AG10803 (cell line): ENCODE results near the gene GYS1.

Experiments used
- DNase-seq: peaks from one replicate; pipeline ENCODE4 v3.0.0; 2010; ENCODE audit warnings: low read depth
- H3K4me3 ChIP-seq: 2 replicates; pipeline ENCODE4 v1.5.1; 2011; ENCODE audit warnings: mild to moderate bottlenecking, low read length, control low read depth
- TF ChIP-seq, protein P1 (sequence below): conservative IDR thresholded peaks from 2 replicates; pipeline ENCODE4 v1.5.1; 2011; ENCODE audit warnings: mild to moderate bottlenecking, low read length, control low read depth, inconsistent platforms

Gene GYS1

GRCh38 chr19:48988286-48988685 lies 4.8 kb downstream of the GYS1 start:
- H3K4me3 ChIP-seq = no peak overlapping the region
- TF ChIP-seq, protein P1, sequence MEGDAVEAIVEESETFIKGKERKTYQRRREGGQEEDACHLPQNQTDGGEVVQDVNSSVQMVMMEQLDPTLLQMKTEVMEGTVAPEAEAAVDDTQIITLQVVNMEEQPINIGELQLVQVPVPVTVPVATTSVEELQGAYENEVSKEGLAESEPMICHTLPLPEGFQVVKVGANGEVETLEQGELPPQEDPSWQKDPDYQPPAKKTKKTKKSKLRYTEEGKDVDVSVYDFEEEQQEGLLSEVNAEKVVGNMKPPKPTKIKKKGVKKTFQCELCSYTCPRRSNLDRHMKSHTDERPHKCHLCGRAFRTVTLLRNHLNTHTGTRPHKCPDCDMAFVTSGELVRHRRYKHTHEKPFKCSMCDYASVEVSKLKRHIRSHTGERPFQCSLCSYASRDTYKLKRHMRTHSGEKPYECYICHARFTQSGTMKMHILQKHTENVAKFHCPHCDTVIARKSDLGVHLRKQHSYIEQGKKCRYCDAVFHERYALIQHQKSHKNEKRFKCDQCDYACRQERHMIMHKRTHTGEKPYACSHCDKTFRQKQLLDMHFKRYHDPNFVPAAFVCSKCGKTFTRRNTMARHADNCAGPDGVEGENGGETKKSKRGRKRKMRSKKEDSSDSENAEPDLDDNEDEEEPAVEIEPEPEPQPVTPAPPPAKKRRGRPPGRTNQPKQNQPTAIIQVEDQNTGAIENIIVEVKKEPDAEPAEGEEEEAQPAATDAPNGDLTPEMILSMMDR = no peak
- DNase-seq = no peak

- no peak overlapping the region for H3K4me3 ChIP-seq
- TF ChIP-seq, protein P1 = no peak
- DNase-seq = no peak
Observed at GRCh38 chr19:48987323-48987722, 5.8 kb downstream of the GYS1 start.

DNA sequence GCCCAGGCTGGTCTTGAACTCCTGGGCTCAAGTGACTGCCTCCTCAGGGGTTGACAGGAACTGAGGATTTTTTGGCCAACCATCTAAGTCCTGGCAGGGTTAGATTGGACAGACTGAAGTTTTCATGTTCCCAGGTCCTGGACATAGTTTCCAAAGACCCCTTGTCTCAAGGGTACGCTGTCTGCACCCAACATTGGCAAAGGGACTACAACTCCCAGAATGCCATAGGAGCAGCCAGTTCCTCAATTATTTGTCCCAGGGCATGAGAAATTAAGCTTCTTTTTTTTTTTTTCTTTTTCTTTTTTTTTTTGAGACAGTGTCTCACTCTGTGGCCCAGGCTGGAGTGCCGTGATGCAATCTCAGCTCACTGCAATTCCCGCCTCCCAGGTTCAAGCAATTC lies 6.9 kb downstream of the GYS1 start:
- no peak for DNase-seq
- TF ChIP-seq, protein P1 = no peak
- H3K4me3 ChIP-seq = no peak overlapping the region

GRCh38 chr19:48985711-48986110 lies 7.4 kb downstream of the GYS1 start:
- TF ChIP-seq, protein P1 = no peak
- DNase-seq = no peak

DNA sequence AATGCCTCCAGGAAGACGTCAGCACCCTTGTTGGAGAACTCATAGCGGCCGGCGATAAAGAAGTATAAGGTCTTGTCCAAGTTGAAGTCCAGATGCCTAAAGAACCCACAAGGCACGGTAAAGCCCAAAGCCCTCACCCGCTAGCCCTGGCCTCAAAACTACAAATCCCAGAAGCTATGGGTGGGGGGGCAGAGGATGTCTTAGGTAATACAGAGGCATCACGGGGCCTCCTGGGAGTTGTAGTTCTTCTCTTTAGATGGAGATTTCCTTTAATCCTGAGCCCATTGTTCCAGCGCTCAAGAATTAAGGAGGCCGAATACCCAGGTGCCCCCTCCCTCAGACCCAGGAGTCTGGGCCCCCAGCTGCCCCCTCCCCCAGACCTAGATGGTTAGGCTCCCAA lies 10.8 kb downstream of the GYS1 start:
- TF ChIP-seq, protein P1 = no peak
- no peak overlapping the region for H3K4me3 ChIP-seq
- DNase-seq = no peak

More at GRCh38 chr19:48985711-48986110, 7.4 kb downstream of the GYS1 start:
- H3K4me3 ChIP-seq = no peak overlapping the region

DNA sequence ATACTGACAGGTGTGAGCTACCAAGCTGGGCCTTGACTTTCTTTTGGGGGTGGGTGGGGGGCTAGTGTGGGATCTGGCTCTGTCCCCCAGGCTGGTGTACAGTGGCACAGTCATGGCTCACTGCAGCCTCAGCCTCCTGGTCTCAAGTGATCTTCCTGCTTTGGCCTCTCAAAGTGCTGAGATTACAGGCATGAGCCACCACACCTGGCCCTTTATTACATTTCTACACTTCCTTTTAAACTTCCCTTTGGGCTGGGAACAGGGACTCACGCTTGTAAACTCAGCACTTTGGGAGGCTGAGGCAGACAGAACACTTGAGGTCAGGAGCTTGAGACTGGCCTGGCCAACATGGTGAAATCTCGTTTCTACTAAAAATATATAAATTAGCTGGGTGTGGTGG lies 16.0 kb downstream of the GYS1 start:
- DNase-seq = no peak
- TF ChIP-seq, protein P1 = no peak

DNA sequence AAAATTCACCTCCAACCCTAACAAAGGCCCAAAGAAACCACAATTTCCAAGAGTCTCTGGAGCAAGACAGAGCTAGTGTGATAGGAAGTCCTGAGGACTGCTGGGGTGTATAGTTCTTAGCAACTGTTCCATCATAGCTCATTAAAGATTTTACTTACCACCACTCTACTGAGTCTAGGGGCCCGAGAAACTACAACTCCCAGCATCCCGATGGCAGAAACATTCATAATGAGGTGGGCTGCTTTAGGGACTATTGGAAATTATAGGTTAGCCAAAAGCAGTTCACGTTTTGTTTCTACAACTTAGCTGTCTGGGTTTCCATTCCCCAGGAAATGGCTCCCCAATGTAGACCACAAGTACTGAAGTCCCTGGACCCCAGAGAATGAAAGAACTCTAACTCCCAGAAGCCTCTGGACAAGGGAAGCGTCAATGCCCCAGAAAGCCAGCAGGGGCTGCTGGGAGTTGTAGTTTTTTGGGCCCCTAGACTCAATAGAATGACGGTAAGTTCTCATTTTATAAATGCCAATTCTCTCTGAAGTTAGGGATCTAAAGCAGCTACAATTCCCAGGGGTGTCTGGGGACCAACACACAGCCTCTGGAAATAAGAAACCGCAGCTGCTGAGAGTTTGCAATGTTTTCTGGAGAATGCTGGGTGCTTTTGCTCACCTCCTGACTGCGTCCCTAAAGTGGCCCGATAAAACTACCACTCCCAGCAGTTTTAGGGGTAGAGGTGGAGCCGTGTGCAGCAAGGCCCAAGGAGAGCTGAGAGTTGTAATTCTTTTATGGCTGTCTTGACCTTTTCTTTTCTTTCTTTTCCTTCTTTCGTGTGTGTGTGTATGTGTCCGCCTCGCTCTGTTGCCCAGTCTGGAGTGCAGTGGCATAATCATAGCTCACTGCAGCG lies 16.9 kb downstream of the GYS1 start:
- DNase-seq = no peak
- H3K4me3 ChIP-seq = no peak overlapping the region
- TF ChIP-seq, protein P1 = no peak

More for the DNA sequence above, 16.0 kb downstream of the GYS1 start:
- H3K4me3 ChIP-seq = no peak overlapping the region
